NCI-H526 (cell line): ENCODE data around the gene IFI27L1.

Experiments used
- DNase-seq, 2 experiments: peaks; one replicate each; lab custom pipeline; 2025; lab: John Stamatoyannopoulos, UW

Gene IFI27L1

DNA sequence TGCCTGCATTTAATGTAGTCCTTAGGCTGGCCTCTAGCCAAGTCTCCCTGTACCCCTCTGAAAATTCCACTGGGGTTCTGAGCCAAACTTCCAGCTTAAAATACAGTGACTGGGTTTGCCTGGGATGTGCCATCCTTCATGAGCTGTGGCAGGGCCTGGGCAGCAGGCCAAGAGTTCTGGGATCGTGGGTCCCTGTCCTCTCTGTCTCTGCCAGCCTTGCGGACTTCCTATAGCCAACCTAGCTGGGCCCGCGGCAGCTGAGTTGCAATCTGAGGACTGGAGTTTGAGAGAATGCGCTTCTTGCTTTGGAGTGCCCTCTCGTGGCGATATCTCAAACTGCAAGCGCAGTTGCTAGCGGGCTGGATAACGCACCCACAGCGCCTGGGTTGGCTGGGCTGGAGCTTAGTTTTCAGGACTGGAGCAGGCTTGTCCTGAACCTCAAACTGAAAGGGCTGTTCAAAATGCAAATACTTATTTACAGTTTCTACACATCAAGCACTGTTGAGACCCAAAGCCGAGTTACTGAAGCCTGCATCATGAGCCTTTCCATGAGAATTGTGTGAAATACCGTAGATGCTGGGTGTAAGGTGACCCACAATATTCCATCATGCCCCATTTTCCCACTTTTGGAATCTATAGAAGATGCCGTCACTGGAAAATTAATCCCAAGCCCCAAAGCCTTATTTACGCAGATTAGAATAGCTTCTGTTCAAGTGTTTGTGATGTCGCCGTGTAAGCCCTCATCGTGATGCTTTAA is 55.6 kb downstream of the IFI27L1 start:
- DNase-seq: peak; percentile 74 to 93

- no peak for DNase-seq
These were observed 57.1 kb downstream of the IFI27L1 start for GRCh38 chr14:94138251-94138650.

DNA sequence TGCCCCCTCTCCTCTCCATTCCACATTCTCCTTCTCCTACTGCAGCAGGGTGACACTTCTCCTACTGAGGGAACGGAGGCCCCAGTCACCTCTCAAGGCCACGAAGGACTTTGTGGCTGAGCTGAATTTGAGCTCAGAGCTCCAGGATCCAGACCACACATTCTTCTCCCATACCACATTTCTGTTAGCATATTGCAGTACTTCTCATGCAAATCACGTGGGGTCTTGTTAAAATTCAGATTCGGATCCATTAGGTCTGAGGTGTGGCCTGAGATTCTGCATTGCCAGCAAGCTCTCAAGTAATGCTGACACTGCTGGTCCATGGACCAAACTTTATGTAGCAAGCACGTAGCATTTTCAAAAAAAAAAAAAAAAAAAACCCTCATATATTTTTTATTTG is 57.9 kb downstream of the IFI27L1 start:
- DNase-seq: peak in 1 of 2 experiments; percentile 7

DNA sequence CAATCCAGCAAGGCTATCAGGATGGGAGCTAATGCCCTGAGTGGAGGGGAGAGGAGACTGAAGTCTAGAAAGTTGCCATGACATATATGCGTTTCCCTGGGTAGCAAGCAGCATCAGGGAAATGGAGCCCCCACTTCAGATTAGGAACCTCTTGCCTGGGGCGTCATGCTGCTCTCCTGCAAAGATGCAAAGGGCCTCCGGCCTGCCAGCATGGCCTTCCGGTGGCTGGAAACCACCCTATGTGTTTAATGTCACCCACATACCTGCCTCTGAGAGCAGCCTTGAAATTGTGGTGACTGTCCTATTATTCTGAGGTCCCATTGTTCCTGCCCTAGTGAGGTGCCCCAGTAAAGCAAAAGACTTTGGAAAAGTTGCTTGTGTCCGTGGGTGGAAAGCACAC is 58.3 kb downstream of the IFI27L1 start:
- DNase-seq: no peak

GRCh38 chr14:94142247-94142646 is 61.1 kb downstream of the IFI27L1 start:
- DNase-seq: no peak

- DNase-seq: no peak
These were observed 61.7 kb downstream of the IFI27L1 start for GRCh38 chr14:94142836-94143235.

DNA sequence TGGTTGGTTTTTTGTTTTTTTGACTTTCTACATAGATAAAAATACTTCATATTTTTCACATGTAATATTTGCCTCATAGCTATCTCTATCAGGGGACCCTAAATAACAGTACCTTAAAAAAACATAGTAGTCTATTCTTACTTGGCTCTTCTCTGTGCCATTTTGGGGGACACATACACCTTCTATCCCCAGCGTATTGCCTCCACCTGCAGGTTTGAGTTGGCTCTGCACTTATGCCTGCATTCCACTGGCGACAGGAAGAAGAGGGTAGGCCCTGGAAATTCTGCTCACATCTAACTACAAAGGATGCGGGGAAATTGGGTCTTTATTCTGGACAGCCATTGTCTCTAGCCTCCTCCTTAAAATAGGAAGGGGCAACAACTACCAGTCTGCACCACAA is 62.1 kb downstream of the IFI27L1 start:
- no peak for DNase-seq

DNA sequence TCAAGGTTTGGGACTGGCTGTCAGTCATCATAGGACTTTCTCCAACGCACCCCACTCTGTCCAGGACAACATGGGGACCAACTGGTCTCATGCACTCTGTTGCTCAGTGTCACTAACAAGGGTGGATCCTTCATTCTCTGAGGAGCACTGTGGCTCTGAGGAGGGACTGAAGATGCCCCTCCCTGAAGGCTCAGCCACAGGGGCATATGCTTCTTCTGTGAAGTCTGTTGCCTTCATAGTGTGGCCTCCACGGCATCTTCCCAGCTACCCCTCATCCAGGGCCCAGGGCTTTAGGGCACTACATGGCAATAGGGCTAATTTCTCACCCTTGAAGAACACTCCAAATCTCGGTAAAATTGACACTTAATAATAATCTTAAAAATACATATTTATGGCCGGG is 62.6 kb downstream of the IFI27L1 start:
- DNase-seq: no peak

DNA sequence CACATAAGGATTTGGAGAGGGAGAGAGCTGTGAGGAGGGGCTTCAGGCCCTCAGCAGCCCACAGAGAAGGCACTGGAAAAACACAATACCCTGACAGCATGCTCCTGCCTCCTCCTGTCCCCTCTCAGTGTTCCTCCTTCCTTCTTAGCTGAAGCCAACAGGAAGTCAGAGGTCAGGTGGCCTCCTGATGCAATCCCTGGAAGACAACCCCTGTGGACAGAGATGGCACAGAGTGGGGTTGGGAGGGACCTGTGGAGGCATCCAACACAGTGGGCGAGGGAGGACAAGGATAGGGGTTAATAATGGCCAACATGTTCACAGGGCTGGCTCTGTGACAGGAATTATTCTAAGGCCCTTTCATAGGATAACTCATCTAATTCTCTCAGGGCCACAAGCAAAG is 63.7 kb downstream of the IFI27L1 start:
- DNase-seq: no peak

DNA sequence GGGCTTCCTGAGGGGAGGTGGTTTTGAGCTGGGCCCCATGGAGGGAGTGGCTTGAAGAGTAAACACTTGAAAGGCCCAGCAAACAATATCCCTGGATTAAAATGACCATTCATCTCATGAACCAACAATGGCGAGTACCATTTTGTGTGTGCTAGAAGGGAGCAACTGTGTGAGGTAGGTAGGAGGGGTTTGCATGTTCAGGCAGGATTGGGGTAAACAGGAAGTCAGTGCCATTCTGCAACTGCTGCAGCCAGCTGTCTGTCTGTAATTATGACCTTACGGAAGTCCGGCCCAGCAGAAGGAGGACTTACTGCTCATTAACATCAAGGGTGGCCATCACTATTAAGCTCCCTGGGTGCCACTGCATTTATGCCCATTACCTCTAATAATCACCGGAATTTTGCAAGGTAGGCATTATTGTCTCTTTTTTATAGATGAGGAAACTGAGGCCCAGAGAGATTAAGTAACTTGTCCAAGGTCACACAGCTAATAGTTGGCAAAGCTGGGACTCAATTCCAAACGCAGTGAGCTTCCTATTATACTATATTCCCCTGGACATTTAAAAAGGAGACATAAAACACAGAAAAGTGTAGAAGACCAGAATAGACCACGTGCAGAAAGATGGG is 64.9 kb downstream of the IFI27L1 start:
- DNase-seq: no peak
